Cerebellar cortex (tissue), 1 donor: ENCODE data around the gene DKK3.

Experiments
- DNase-seq: peaks from one replicate; pipeline ENCODE4 v3.0.0-alpha.2; 2015; ENCODE audit warnings: low spot score

The DKK3 gene

DNA sequence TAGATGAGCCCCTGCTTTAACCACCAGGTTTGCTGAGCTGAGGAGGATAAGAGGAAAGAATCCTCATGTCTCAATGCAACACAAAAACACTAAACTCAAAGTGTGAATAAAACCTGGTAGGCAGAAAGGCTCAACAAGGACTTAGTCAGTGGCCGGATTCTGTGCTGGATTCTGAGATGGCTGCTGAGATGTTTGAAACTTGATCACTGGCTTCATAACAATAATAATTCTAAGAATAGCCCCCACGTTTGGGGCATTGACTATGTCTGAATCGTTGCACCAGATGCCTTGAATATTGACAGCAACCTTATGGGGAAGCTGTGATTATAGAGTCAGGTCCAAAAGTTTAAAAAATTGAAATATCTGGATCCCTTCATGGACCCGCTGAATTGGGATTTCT is 4.6 kb downstream of the DKK3 start:
- DNase-seq: no peak

DNA sequence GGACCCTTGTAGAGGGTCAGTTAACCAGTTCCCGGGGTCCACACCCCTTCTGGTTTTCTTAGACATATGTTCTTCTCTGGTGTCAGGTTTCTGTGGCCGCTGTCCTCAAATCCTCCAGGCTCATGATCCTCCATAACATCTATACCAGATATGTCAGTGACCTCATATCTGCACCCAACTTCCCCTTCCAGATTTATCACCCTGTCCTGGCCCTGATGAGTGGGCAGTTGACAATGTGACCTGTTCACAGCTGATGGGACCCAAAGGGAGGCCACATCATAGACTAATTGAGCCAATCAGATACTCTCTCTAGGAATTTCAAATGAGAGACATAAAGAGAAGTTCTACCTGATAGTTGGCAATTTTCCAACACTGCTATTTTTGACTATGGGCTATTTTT is 5.1 kb downstream of the DKK3 start:
- DNase-seq: no peak

DNA sequence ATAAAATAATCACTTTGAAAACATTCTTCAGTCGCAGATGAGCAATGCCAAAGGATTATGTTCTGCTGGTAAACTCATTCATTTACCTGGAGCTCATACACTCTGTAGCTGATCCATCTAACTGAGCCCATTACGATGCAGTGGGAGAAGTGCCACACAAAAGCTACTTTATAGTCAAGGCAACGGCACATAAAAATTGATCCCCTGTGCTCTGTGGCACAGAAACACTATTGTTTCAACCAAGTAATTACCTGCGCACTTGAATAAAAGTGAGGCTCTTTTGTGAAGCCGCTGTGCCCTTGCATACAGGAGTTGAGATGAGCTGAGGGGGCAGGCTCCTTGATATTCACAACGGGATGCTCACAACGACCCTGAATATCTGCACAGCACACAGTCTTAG is 7.2 kb downstream of the DKK3 start:
- DNase-seq: no peak

DNA sequence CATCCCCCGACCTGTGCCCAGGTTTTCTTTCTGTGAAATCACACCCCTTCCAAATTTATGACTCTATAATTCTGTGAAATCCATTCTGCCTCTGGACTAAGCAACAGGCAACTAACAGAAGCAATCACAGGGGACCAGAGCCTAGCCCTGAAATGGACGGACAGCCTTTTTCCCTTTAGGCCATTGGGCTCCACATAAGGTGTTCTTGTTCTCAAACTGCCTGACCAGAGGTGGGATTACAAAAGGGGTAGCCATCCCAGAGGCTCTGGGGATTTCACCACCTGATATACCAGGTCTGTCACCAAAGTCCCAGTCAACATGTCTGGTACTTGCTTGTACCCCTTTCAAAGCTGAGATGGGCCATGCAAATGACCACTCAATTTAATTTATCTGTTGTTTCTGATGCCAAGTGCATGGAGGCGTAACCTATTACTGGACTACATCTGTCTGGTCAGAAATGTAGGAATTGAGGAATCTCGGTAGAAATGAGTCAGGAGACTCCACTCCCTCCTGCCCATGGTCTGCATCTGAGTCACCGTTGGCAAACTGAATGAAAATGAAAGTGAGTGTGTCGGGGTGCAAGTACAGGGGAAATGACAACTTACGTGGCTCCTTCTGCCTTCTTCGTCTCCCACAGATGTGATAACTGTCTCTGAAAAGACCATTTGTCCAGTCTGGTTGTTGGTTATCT is 10.2 kb downstream of the DKK3 start:
- no peak for DNase-seq

DNA sequence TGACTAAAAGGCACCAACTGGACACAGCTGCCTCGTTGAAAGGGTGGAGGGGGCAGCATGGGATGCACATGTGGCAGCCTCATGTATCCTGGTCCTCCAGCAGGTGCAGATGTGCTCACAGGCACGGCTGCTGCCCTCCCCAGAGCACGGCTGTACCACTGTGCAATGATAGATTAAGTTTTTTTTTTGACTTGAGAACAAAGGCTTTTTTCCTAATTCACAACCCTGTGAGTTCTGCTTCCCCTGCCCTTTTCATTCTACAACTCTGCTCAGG is 11.4 kb downstream of the DKK3 start:
- DNase-seq: no peak

DNA sequence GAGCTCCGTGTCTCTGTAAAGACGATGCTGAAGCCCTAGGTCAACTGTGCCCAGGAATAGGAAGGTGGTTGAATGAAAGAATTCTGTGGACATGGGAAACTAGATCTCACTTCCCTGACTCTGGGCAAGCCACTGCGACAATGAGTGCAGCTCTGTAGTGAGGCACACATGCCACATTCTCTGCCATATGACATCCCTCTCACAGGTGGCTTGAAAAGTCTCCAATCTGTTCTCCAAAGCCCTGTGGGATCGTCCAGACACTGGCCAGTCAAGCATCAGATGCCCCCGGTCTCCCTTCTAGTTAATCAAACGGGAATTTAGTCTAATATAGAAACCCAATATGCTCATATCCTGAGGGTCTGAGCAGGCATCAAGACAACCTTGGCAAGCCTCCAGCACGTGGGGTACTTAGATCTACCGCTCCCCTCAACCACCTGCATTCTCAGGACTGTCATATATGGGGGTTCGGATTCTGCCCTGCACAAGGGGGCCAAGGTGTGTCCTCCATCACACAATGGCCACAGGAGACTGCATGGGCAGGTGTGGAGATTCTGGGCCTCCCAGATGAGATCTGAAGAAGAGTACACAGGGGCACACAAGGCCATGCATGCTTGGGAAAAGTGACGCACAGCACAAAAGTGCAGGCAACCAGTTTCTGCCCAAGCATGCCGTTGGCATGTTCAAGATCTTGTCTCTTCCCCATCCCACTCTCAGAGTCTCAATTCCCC is 11.9 kb downstream of the DKK3 start:
- DNase-seq: peak; percentile 85

DNA sequence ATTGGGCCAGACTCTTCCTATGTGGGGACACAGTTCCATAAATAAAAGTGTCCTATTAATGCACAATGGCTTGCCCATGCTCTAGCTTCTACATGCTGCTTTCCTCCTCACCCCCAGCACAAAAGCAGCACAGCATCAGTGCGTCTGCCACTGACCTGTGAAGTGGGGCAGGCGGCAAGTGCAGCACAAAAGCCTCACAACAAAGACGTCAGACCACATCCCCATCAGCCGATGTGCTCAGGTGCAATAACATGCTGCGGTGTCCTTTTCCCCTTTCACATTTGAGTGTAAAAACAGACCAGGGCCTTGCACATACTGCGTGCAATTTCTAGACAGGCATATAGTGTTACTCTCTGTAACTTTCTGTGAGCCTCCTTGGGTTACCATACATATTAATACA is 12.8 kb downstream of the DKK3 start:
- DNase-seq: no peak

DNA sequence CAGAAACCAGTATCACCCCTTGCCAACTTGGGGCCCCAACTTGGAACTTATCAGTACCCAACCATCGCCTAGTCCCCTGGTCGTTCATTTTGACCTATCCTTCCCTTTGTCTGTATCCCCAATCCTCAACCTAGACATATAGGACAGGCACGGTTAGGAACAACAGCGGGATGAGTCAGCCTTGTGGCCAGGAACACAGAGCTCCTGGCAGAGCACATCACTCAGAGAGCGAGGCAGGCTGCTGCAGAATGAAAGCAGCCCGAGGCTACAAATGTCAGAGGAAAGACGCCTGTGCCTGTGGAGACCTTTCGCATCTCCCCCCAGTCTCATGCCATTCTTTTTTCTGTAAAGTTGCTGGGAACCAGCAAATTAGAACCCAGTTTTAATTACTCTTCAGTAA is 14.6 kb downstream of the DKK3 start:
- DNase-seq: peak; percentile 85

DNA sequence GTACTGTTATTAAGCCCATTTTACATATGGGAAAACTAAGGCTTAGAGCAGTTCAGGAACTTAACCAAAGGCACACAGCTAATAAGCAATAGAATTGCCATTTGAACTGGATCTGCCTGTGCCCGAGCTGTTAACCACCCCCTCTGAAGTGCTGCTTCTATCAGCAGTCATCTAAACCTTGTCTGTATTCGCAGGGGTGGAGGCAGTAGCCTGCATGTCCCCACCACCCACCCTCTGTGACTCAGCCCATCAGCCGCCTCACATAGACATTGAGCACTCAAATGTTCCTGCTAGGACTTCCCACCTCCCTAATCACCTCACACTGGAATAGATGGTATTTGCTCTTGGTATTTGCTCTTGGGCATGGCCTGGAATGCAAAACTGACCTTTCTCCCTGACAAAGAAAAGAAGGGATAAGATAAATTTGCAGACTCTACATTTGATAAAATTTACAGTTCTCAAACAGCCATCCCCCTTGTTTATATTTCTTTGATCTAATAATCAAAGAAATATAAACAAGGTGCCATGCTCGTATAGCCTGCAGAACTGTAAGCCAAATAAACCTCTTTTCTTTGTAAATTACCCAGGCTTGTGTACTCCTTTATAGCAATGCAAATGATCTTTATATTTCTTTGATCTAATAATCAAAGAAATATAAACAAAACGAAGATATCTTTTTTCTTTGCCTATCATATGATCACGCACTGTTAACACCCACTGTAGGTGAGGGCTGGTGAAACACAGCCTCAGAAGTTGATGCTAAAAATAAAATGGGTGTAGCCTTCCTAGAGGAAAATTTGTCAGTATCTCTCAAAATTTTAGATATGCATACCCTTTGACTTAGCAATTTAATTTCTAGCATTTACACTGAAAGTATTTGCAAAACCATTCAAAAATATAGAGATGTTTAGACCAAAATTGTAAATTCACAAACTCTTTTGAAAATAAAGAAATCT is 15.9 kb downstream of the DKK3 start:
- DNase-seq: no peak

DNA sequence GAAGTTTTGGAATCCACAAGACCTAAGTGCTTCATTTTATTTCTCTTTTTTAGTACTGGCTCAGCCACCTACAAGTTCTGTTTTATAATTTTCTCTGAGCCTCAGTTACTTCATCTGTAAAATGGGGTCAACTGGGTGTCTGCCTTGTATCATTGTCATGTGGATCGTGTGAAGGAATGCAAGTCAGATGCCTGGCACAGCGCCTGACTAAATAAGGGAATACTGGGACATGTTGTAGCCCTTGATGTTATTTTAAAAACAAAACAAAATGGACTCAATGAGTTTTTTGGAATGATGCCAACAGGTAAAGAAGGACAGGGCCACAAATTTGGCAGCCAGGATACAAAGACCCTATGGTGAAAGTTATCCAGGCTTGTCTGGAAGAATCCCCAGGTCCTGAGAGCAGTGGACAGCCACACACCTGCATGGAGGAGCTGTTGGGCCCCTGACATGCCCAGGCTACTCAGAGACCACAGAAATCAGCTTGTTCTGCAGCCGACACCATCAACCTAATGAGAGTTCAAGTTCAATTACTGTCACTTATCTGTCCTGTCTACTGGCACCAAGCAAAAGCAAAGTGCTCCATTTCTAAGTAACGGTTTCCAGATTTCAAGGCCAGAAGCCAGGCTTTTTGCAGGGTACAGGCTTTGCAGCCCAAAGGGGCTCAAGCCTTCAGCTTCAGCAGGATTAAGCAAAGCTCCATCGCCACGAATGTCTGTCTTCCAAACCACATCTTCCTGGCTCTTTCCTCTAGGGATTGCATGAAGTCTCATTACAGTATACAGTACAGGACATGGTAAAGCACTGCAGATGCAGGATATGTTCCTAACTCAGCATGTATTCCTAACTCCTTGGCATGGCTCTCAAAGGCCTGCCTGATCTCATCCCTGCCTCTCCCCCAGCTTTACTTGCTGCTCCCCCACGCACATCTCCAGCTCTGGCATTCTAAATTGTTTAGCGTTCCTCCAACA is 18.4 kb downstream of the DKK3 start:
- no peak for DNase-seq

DNA sequence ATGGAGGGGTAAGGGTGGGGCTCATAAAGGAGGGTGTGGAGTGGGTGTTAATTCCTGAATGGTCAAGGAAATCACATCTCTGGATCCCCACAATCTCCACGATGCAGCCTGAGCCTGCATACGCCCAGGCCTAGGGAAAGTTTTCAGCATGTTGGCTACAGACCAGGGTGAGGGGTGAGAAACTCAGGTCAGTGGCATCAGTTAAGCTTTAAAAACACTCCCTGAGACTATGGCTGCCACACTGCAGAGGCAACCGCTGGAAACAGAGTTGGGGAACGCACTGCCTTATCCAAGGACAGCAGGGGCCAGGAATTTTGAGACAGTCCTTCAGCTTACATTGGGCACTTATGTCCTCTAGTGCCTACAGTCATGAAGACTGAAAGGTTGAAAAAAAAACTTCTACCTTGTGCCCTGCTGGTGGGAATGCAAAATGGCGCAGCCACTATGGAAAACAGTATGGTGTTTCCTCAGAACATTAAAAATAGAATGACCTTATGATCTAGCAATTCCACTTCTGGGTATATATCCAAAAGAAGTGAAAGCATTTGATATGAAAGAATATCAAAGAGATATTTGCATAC is 19.7 kb downstream of the DKK3 start:
- no peak for DNase-seq

DNA sequence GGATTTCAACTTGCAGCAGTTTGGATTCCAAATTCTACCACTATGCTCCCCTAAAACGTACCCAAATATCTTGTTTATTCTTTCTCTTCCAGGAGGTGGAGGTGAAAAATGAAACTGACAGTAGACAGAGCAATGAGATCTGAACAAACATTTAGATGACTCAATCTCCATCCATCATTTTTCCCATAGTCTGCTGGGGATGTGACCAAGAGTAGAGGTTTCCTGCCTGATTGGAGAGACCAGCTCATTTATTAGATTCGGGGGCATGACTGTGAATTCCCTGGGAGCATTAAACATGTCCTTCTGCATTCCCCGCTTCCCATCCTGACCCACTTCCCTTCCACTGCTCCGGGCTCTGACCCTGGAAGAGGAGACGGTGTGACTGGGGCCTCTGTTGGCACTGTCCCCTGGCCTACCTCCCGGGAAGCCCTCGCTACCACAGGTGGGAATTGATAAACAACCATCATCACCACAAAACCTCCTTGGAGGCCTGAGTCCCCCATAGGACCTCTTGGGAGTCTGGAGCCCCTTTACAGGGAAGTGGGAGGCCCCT is 20.3 kb downstream of the DKK3 start:
- DNase-seq: no peak

DNA sequence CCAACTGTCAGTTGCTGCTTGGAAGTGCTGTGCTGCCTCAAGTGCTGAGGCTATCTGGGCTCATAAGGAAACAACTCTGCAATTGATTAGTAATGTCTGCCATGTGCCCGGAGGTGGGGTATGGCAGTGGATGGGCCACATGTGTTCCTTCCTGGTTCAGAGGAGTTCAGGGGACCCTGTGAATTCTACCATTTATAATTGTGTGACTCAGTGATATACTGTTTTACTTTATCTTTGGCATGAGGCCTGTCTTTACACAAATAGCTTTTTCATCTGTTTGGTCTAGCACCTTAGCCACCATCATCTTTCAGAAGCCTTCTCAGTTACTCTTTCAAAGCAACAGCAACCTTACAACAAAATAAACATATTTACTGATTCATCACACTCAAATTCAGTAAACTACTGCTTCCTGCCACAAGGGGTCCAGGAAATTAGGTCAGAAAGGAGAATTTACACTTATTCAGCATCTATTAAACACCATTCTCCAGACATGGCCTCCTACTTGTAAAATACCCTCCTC is 20.9 kb downstream of the DKK3 start:
- DNase-seq: no peak

DNA sequence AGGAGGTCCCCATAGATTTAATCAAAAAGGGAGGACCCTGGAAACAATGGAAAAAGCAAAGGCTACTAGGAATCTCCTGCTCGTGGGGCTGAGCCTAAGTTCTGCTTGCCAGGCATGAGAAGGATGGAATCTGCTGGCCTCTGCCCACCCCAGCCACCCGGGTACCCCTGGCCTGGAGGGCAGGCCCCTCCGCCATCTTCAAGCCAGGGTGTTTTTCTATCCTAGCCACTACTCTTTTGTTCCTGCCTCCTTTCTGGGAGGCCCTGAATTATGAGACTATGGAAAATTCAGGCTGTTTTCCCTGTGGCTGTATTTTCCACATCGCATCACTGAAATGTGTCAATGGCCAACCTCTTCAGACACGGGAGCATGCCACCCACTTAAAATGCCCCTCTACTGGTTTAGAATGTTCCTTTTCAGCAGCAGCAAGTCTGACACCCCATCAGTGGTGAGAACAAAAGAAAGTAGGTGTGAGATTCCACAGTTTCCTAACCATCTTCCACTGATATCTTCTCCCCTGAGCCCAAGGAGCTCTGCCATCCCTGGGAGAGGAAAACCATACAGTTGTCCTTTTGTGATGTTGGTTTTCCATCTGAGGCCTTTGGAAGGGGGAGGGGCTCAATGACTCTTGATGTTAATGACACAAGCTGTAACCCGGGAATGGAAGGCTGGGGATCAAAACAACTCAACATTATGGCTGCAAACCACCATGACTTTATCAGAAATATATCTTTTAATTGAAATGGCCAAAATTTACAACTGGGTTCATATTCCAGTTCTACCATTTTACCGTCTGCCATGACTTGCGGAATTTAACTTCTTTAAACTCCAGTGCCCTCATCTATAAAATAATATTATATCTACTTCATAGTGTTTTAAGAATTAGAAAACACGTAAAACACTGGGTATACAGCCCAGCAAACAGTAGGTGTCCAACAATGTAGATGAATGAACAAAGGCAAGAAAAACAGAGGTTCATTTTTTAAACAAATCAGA is 22.2 kb downstream of the DKK3 start:
- DNase-seq: no peak

DNA sequence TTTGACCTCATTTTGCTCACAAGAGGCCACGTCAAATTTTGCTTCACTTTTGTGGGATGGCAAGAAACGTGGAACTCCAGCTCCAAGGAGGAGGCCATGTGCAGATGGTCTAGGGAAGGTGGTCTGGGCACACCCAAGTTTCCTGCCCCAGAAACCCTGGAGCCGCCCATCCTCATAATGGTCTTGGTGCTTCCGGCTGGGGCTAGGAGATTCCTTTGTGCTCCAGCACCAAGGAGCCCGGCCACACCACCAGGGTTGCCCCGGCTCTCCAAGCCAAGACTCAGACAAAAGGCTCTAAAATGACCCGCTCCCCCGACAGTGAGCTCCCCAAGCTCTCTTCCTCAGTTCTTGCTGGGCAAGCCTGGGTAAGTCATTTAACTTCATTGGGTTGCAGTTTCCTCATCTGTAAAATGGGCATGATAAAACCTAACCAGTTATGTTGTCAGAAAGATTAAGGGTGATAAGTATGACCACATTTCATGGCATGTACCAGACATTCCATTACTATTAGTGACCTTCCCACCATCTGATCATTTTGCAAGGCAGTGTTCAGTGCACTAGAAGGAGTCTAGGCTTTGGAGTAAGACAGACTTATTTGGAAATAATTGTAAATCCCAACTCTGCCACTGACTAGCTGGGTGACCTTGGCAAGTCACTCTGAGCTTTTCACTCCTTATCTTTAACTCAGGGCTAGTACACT is 23.3 kb downstream of the DKK3 start:
- DNase-seq: no peak

DNA sequence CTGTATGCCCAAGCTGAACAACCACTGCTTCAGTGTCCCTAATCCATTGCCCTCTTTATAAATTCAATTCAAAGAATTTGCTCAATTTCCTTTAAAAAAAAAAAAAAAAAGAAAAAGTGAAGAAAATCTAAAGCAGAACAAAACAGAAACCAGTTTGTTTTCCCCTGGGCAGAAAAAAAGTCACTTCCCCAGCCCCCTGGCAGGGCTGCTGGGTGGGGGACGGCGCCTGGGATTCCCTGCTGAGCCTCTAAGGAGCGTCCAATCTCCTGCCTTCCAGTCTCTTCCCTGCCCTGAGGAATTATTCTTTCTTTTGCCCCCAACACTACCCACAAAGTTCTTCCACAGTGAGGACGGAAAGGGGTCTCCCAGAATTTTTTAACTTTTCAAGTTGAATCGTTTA is 23.9 kb downstream of the DKK3 start:
- DNase-seq: no peak

DNA sequence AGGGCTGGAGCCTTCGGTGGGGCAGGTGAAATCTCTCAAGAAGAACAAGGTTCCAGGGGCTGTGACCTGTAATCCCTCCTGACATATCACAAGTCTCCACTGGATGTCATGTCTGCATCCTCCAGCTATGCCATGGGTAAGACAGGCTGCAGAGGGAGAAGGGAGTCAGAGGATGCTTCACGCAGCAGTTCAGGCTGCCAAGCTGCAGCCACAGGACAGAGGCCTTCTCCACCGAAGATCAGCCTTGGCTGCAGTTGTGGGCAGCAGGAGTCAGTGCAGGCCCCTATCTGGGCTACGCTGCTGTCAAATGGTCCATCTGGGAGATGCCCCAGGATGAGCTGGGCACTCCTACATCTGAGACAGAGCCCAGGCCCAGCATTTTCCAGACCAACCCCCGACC is 25.0 kb downstream of the DKK3 start:
- DNase-seq: no peak

DNA sequence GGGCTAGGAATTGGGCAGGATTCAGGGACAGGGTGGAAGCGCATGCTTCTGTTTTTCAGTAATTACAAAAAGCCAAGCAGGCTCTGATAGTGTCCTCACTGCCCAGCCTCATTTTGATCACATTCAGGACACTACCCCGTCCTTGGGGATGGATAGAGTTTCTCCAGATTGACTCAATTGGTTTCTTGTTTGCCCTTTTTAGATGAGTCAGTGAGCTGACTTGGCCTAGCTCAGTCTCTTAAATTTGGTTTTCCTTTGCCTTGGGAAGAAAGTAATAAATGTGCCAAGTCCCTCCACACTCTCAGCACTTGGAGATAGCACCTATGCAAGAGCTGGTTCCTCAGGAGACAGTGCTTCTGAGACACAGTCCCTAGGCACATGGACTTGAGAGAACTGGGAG is 25.5 kb downstream of the DKK3 start:
- DNase-seq: no peak

DNA sequence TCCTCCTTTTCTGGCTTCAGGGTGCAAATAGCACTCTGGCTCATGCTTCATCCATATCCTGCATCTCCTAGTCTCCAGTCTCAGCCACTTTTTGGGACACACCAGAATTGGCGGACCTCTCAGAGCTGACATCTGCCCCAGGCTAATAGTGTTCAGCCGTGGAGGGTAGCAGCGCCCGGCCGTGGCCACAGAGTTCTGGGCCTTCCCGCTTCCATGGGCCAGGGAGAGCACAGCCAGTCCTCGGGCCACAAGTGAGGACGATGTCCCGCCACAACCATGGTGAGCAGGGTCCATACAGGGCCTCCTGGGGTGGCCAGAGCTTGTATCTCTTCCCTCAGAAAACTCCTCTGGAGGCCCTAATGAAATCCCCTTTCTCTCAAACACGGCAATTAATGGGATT is 26.0 kb downstream of the DKK3 start:
- DNase-seq: no peak
